Loucy (cell line): ENCODE data around the gene CUBN.

ENCODE experiments used
- EZH2phosphoT487 ChIP-seq: fragments of 200-600 bp; IDR thresholded peaks from 2 replicates; pipeline ENCODE4 v1.6.1; 2018; ENCODE audit warnings: antibody characterized with exemption, mild to moderate bottlenecking, moderate library complexity, borderline replicate concordance
- TF ChIP-seq, protein P1 (sequence below): fragments of 200-600 bp; sonication (generic); conservative IDR thresholded peaks from 2 replicates; pipeline ENCODE4 v1.5.1; 2014; ENCODE audit warnings: mild to moderate bottlenecking, antibody characterized with exemption, low read length

DNA sequence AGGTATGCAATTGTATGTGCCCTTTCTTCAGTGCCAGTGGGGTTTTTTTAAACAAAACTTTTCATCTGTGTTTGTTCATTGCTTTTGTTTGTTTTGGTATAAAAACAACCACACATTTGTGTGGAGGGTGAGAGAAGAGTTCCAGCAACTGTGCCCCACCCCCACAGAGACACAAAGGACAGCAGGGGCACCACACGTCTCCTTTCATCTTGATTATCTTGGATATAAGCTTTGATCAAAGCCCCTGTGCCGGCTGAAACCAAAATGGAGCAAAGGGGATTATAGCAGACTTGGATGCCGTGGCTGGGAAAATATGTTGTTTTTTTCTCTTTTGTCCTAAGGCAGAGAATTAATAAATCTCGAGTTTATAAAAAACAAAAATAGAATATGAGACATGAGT is 200.5 kb downstream of the CUBN start:
- TF ChIP-seq, protein P1, sequence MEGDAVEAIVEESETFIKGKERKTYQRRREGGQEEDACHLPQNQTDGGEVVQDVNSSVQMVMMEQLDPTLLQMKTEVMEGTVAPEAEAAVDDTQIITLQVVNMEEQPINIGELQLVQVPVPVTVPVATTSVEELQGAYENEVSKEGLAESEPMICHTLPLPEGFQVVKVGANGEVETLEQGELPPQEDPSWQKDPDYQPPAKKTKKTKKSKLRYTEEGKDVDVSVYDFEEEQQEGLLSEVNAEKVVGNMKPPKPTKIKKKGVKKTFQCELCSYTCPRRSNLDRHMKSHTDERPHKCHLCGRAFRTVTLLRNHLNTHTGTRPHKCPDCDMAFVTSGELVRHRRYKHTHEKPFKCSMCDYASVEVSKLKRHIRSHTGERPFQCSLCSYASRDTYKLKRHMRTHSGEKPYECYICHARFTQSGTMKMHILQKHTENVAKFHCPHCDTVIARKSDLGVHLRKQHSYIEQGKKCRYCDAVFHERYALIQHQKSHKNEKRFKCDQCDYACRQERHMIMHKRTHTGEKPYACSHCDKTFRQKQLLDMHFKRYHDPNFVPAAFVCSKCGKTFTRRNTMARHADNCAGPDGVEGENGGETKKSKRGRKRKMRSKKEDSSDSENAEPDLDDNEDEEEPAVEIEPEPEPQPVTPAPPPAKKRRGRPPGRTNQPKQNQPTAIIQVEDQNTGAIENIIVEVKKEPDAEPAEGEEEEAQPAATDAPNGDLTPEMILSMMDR, result no peak
- no peak for TF ChIP-seq EZH2phosphoT487
